ENCODE measurements around the gene SLCO1A2.

Gene SLCO1A2

DNA sequence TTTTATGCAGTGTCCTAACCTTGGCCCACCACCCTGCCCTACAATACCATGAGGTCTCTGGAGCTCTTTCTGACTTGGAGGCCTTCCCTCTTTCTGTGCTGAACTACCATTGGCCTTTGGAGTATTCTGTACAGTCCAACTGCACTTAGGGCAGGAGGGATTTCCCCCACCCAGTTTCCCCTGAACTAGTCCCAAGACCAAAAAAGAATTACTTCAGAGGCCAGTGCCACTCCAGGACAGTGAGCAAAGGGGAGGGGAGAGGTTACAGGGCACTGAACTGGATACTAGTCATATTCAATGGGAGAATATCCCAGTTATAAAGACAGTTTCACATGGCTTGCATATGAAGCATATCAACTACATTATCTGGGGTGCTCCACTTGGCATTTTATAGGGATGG lies 6.1 kb downstream of the SLCO1A2 start:
- DNase-seq (ENCODE audit: low read depth, low spot score), result no peak

DNA sequence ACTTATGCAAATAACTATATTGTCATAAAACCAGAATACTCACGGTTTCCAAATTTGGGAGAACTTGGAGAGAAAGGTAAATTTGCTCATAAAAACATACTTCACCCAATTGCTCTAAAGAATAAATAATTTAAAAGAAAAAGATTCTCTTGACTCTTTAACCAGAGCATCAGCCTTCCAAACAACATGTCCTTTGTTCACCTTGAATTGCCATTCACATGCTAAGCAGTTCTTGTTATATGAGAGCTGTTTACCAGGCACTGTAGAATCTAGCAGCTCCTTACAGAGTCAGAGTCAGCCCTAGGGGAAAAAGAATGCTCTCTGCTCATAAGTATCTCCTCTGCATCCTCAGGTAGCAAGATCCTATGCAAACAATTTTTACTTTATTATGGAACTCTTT lies 10.2 kb downstream of the SLCO1A2 start:
- DNase-seq (ENCODE audit: low read depth, low spot score), result no peak

- no peak for DNase-seq (ENCODE audit: low read depth, low spot score)
Measured at GRCh38 chr12:21323736-21324135, 11.0 kb downstream of the SLCO1A2 start.

GRCh38 chr12:21308785-21309184 lies 25.9 kb downstream of the SLCO1A2 start:
- no peak for DNase-seq (ENCODE audit: low read depth, low spot score)

- DNase-seq (ENCODE audit: low read depth, low spot score), result no peak
Measured at GRCh38 chr12:21305661-21306060, 29.1 kb downstream of the SLCO1A2 start.

GRCh38 chr12:21300632-21301031 lies 34.1 kb downstream of the SLCO1A2 start:
- no peak for DNase-seq (ENCODE audit: low read depth, low spot score)

GRCh38 chr12:21296751-21297406 lies 37.8 kb downstream of the SLCO1A2 start:
- no peak for DNase-seq (ENCODE audit: low read depth, low spot score)

GRCh38 chr12:21296348-21296747 lies 38.4 kb downstream of the SLCO1A2 start:
- no peak for DNase-seq (ENCODE audit: low read depth, low spot score)

- DNase-seq (ENCODE audit: low read depth, low spot score), result no peak
Measured at GRCh38 chr12:21294176-21294575, 40.5 kb downstream of the SLCO1A2 start.

- no peak for DNase-seq (ENCODE audit: low read depth, low spot score)
Measured at GRCh38 chr12:21292111-21292510, 42.6 kb downstream of the SLCO1A2 start.

GRCh38 chr12:21289698-21290097 lies 45.0 kb downstream of the SLCO1A2 start:
- DNase-seq (ENCODE audit: low read depth, low spot score), result no peak

GRCh38 chr12:21276826-21277225 lies 57.9 kb downstream of the SLCO1A2 start:
- no peak for DNase-seq (ENCODE audit: low read depth, low spot score)

DNA sequence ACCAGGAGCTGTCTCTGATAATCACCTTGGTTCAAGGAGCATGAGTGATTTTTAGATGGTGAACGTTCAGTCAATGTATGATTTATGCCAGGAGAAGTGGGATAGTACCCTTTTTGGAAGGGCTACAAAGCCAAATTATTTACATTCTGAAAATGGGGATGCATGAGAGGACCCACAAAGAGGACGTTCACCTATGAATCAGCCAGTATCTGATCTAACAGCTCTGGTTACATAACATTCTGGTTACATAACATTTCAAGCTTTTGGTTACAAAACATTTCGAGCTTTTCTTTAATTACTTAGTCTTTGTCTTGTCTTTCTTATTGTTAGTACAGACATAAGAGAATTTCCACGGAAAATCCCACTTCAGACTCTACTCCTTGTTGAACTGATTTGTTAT lies 68.8 kb downstream of the SLCO1A2 start:
- DNase-seq (ENCODE audit: low read depth, low spot score), result no peak

DNA sequence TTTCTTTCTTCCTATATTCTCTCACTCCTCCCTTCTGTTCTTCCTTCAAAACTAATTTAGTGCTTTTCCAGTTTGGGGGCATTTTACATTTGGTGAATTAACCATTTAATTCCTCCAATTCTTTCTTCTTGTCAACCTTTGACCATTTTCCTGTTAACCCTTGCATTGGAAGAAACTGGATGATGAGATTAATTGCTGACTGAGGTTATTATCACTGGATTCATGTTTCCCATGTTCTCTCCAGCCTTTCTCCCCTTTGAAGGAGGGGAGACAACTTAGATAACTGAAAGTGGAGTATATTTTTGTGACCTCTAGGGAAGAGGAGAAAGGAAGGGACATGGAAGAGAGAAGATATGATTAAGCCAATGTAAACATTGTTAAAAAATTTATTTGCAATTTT lies 70.5 kb downstream of the SLCO1A2 start:
- no peak for DNase-seq (ENCODE audit: low read depth, low spot score)

DNA sequence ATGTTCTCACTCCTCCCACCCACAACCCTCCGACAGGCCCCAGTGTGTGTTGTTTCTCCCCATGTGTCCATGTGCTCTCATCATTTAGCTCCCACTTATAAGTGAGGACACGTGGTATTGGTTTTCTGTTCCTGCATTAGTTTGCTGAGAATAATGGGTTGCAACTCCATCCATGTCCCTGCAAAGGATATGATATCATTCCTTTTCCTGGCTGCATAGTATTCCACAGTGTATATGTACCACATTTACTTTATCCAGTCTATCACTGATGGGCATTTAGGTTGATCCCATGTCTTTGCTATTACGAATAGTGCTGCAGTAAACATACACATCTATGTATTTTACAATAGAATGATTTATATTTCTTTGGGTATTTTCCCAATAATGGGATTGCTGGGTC lies 77.5 kb downstream of the SLCO1A2 start:
- no peak for DNase-seq (ENCODE audit: low read depth, low spot score)

GRCh38 chr12:21252070-21252469 lies 82.6 kb downstream of the SLCO1A2 start:
- DNase-seq (ENCODE audit: low read depth, low spot score), result no peak

GRCh38 chr12:21248679-21249078 lies 86.0 kb downstream of the SLCO1A2 start:
- DNase-seq (ENCODE audit: low read depth, low spot score), result no peak

DNA sequence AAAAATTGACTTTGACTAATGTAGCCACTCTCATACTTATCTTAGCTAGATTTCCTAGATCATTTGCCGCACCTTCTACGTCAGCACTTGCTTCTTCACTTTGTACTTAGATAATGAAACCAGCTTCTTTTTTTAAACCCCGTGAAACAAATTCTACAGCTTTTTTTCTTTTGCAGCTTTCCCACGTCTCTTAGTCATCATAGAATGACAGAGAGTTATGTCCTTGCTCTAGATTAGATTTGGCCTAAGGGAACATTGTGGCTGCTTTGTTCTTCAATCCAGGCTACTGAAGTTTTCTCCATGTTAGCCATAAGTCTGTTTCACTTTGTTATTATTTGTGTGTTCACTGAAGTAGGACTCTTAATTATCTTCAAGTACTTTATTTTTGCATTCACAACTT lies 94.9 kb downstream of the SLCO1A2 start:
- DNase-seq (ENCODE audit: low read depth, low spot score), result no peak

- DNase-seq (ENCODE audit: low read depth, low spot score), result no peak
Measured at GRCh38 chr12:21234395-21234794, 100.3 kb downstream of the SLCO1A2 start.

DNA sequence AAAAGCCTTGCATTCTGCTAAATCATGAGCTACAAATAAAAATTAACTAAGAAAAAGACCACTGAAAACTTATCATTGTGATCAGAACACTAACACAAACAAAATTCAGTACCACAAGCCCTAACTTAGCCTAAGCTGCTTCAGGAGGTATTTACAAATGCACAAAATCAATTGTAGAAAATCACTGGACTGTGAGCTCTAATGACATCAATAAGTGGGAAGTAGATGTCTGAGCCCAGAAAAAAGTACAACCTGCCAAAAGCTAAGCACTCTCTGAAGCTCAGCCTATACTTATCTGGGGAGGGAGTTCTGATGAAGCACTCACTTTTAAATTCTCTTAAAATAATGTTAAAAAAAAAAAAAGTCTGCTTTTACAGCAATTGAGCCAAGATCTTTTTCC lies 110.8 kb downstream of the SLCO1A2 start:
- DNase-seq (ENCODE audit: low read depth, low spot score), result no peak

DNA sequence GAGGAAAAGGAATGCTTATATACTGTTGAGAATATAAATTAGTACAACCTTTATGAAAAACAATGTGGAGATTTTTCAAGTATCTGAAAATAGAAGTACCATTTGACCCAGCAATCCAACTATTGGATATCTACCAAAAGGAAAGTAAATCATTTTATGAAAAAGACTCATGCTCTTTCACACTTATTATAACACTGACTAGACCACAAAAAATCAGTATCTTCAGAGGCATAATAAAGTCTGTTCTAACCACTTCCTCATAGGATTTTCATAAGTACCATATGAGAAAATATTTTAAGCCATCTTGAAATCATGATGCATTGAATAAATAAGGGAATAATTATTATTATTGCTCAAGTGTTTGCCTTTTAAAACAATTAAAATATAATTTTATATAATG lies 112.9 kb downstream of the SLCO1A2 start:
- DNase-seq (ENCODE audit: low read depth, low spot score), result no peak

DNA sequence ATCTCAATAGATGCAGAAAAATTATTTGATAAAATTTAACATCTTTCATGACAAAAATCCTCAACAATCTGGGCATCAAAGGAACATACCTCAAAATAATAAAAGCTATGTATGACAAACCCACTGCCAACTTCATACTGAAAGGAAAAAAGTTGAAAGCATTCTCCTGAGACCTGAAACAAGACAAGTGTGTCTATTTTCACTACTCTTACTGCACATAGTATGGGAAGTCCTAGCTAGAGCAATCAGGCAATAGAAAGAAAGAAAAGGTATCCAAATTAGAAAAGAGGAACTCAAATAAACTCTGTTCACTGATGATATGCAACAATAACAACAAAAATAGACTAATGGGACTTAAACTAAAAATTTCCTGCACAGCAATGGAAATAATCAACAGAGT lies 113.6 kb downstream of the SLCO1A2 start:
- no peak for DNase-seq (ENCODE audit: low read depth, low spot score)

DNA sequence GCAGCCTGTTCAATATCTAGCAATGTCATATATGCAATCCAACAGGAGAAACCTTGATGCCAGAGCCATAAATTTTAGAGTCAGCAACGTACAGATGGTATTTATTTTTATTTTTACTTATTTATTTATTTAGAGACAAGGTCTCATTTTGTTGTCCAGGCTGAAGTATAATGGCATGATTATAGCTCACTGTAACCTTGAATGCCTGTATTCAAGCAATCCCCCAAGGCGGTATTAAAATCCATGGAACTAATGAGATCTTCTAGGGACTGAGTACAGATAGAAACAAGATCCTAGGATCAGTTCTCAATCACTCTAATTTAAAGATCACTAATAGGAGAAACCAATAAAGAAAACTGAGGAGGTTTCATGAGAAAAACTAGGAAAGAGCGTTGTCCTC lies 114.5 kb downstream of the SLCO1A2 start:
- no peak for DNase-seq (ENCODE audit: low read depth, low spot score)

- DNase-seq (ENCODE audit: low read depth, low spot score), result no peak
Measured at GRCh38 chr12:21219206-21219605, 115.5 kb downstream of the SLCO1A2 start.
